ENCODE results near the gene TTC34.

Gene TTC34

DNA sequence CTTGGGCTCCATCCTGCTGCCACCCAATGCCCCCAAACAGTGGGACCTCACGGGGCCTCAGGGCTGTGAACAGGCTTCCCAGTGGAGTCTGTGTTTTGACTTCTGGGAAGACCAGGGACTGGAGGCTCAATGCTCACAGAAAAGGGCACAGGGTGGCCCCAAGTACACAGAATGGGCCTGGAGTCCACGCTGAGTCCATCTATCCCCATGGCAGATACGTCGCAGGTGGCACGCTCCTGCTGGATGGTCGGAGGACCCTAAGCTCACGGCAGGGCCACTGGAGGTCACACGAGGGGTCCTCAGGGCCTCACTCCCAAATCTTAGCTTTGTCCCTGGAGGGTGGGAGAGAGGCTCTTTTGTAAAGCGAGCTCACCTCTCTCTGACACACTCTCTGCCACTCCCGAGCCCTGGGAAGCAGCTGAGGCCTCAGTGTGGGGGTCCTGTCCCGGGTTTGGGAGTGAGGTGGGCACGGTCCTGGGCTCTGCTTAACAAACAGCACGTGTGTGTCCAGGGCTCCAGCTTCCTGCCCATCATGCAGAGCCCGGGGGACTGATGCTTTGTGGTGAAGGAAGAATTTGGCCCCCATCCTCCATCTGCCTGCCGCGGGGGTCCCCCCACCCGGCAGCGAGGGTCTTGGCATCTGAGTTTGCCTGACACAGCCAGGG, 27.2 kb upstream of the TTC34 start:
- no peak for TF ChIP-seq CTCF (IDR thresholded peaks at IDR 0.05; ENCODE audit: low read depth, low read length)
- DNase-seq (ENCODE audit: low read depth in 2 of 2) = no peak
- no peak overlapping the region for H3K4me3 ChIP-seq (replicated peaks in 1 of 2; ENCODE audit: low read depth in 2 of 2, low read length in 2 of 2)

- TF ChIP-seq CTCF (IDR thresholded peaks at IDR 0.05; ENCODE audit: low read depth, low read length) = no peak
- no peak for DNase-seq (ENCODE audit: low read depth in 2 of 2)
- H3K4me3 ChIP-seq (replicated peaks in 1 of 2; ENCODE audit: low read depth in 2 of 2, low read length in 2 of 2) = no peak overlapping the region
Measured at GRCh38 chr1:2826736-2827292, 25.3 kb upstream of the TTC34 start.

DNA sequence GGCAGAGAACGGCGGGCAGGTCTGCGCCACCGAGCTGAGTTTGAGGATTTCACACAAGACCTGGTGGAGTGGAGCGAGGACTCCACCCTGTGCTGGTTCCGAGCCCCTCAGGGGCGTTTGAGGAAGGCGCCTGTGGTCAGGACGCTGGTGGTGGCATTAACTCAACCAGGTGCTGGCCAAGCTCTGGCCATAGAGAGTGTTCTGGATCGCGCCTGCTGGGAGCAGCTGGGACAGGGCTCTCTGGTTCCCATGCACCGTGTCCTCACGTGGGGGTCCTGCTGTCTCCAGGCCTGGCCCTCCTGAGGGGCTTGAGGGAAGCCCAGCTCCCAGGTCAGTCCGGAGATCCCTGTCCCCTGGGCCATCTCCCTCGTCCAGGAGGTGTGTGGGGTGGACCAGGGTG, 24.8 kb upstream of the TTC34 start:
- TF ChIP-seq CTCF (IDR thresholded peaks at IDR 0.05; ENCODE audit: low read depth, low read length) = no peak
- no peak for DNase-seq (ENCODE audit: low read depth in 2 of 2)
- no peak overlapping the region for H3K4me3 ChIP-seq (replicated peaks in 1 of 2; ENCODE audit: low read depth in 2 of 2, low read length in 2 of 2)

DNA sequence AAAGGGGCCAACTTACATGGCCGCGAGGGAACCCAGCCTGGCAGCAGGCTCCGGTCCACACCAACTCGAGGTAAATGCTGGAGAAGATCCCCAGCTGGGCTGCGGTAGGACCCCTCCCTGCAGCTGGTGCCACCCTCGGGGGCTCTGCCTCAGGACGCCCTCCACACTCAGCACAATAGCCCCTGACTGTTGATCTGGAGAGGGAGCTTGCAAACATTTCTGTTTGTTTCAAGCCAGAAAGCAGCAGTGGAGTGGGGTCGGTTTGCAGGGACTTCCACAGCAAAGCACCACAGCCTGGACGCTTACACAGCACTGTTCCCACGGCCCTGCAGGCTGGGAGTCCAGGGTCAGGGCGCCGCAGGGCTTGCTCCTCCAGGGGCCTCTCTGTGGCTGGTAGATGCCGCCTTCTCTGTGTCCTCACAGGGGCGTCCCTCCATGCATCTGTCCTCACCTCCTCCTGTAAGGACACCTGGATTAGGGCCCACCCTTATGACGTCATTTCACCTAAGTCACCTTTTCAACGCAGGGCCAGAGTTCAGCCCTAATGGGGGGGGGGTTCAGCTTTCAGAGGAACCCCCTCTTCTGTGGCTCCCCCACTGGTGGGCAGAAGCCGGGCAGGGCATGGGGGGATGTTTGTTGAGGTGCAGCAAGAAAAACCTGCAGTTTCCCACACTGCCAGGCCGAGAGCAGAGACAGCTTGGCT, 24.1 kb upstream of the TTC34 start:
- no peak overlapping the region for H3K4me3 ChIP-seq (replicated peaks in 1 of 2; ENCODE audit: low read depth in 2 of 2, low read length in 2 of 2)
- no peak for TF ChIP-seq CTCF (IDR thresholded peaks at IDR 0.05; ENCODE audit: low read depth, low read length)
- DNase-seq (ENCODE audit: low read depth in 2 of 2) = no peak

GRCh38 chr1:2824999-2825398, 23.5 kb upstream of the TTC34 start:
- DNase-seq (ENCODE audit: low read depth in 2 of 2) = no peak
- no peak overlapping the region for H3K4me3 ChIP-seq (replicated peaks in 1 of 2; ENCODE audit: low read depth in 2 of 2, low read length in 2 of 2)
- no peak for TF ChIP-seq CTCF (IDR thresholded peaks at IDR 0.05; ENCODE audit: low read depth, low read length)

GRCh38 chr1:2823921-2824610, 22.6 kb upstream of the TTC34 start:
- no peak for TF ChIP-seq CTCF (IDR thresholded peaks at IDR 0.05; ENCODE audit: low read depth, low read length)
- no peak overlapping the region for H3K4me3 ChIP-seq (replicated peaks in 1 of 2; ENCODE audit: low read depth in 2 of 2, low read length in 2 of 2)
- no peak for DNase-seq (ENCODE audit: low read depth in 2 of 2)
